ENCODE data around the gene TYR. TPM values are rescaled to one million over a fixed set of nuclear protein-coding genes. Genes with fewer than 3 reads are reported as not detected.
A peak's percentile ranks its signal among the peaks of the same experiment; 100 is the strongest.
"Not testable (repeated sequence)": the region's sequence is repeated elsewhere in the genome, so short reads cannot be mapped to it uniquely, and the experiment has no call there.

TYR gene
- total and polyA plus RNA-seq, 4 donors = not detected

DNA sequence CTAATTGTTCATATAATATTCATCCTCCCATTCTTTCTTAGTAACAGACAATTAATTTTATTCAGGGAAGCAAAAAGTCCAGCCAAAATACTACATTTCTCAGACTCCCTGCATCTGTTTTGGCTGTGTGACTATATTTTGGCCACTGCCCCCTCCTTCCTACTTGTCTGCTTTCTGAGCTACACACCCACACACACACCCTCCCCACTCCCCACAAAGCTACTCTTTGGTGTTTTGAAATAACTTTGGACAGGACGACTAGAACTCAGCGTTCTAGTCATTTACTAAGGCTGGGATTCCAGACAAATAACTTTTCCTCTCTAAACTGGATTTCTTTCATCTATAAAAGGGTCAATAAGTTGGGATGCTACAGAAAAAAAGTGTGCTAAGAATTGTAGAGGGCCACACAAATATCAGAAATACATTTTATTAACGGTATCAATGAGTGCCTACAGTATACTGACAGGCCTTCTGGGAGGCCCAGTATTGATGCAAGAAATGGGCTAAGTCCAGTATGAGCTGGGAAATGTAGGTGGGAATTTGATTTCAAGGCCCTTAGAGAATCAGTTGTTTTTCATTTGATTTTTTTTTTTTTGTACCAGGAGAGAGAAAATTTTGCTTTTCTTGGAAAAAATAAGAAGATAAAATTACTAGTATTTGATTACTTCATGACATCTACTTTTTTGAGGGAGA lies 165.4 kb downstream of the TYR start:
- 46 to 61% methylated on average over 3 of the region's 3 CpGs for WGBS, 2 donors
- H3K4me3 ChIP-seq; H3K9me3 ChIP-seq (ENCODE audit: control insufficient read depth in 4 of 4, insufficient read depth in 3 of 4, low read length in 3 of 4); H3K27ac ChIP-seq (ENCODE audit: low read depth in 1 of 2, low read length in 1 of 2); ATAC-seq (ENCODE audit: insufficient read depth, low FRiP score); H3K9ac ChIP-seq (ENCODE audit: insufficient read depth in 1 of 2, low read length in 2 of 2); H3K27me3 ChIP-seq (ENCODE audit: control insufficient read depth in 3 of 3, insufficient read depth in 3 of 3, low read length in 2 of 3); H3K4me1 ChIP-seq (ENCODE audit: control insufficient read depth in 5 of 5, insufficient read depth in 5 of 5, low read length in 5 of 5); H3K36me3 ChIP-seq (ENCODE audit: control insufficient read depth in 4 of 4, insufficient read depth in 4 of 4, low read length in 4 of 4): not testable (repeated sequence)
- DNase-seq = peak in 2 of 3 donors; percentile 31 to 49

Other genes with a start within 250 kb of the TYR start
- 1 to 10 TPM in 1 of 2 donors, under 1 TPM in 1; 0.51 to 1.2 TPM for gene GRM5, start 111.9 kb upstream of the TYR start, total RNA-seq
- under 1 TPM; 0.02 to 0.18 TPM for gene GRM5, start 111.9 kb upstream of the TYR start, polyA plus RNA-seq